ENCODE results near the gene TENM4.

DNA sequence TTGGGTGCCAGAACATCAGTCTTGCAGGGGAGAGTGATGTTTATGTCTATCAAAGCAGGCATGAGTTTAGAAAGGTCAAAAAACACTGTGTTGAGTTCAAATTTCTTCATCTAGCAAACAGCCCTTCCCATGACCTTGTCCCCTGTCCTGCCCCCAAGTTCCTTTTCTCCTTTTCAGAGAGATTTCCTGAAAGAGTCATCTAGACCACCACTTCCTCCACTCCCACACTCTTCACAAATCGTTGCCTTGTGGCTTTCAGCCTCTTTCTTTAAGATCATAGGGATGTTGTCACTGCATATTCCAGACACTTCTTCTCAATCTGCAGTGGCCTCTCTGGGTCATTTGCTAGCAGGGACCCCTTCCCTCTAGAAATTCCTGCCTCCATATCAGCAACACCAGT, 290.5 kb downstream of the TENM4 start:
- TF ChIP-seq, protein P1, sequence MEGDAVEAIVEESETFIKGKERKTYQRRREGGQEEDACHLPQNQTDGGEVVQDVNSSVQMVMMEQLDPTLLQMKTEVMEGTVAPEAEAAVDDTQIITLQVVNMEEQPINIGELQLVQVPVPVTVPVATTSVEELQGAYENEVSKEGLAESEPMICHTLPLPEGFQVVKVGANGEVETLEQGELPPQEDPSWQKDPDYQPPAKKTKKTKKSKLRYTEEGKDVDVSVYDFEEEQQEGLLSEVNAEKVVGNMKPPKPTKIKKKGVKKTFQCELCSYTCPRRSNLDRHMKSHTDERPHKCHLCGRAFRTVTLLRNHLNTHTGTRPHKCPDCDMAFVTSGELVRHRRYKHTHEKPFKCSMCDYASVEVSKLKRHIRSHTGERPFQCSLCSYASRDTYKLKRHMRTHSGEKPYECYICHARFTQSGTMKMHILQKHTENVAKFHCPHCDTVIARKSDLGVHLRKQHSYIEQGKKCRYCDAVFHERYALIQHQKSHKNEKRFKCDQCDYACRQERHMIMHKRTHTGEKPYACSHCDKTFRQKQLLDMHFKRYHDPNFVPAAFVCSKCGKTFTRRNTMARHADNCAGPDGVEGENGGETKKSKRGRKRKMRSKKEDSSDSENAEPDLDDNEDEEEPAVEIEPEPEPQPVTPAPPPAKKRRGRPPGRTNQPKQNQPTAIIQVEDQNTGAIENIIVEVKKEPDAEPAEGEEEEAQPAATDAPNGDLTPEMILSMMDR (IDR thresholded peaks at IDR 0.05; ENCODE audit: low read depth, low read length, missing input control): no peak
- TF ChIP-seq TAF1 (conservative IDR thresholded peaks at IDR 0.05): no peak
